ENCODE data around the gene CASP10. TPM values are rescaled to one million over a fixed set of nuclear protein-coding genes. Genes with fewer than 3 reads are reported as not detected.
"Not testable (repeated sequence)": the region's sequence is repeated elsewhere in the genome, so short reads cannot be mapped to it uniquely, and the experiment has no call there.

Gene CASP10, protein sequence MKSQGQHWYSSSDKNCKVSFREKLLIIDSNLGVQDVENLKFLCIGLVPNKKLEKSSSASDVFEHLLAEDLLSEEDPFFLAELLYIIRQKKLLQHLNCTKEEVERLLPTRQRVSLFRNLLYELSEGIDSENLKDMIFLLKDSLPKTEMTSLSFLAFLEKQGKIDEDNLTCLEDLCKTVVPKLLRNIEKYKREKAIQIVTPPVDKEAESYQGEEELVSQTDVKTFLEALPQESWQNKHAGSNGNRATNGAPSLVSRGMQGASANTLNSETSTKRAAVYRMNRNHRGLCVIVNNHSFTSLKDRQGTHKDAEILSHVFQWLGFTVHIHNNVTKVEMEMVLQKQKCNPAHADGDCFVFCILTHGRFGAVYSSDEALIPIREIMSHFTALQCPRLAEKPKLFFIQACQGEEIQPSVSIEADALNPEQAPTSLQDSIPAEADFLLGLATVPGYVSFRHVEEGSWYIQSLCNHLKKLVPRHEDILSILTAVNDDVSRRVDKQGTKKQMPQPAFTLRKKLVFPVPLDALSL
- total RNA-seq: 54.1 TPM

DNA sequence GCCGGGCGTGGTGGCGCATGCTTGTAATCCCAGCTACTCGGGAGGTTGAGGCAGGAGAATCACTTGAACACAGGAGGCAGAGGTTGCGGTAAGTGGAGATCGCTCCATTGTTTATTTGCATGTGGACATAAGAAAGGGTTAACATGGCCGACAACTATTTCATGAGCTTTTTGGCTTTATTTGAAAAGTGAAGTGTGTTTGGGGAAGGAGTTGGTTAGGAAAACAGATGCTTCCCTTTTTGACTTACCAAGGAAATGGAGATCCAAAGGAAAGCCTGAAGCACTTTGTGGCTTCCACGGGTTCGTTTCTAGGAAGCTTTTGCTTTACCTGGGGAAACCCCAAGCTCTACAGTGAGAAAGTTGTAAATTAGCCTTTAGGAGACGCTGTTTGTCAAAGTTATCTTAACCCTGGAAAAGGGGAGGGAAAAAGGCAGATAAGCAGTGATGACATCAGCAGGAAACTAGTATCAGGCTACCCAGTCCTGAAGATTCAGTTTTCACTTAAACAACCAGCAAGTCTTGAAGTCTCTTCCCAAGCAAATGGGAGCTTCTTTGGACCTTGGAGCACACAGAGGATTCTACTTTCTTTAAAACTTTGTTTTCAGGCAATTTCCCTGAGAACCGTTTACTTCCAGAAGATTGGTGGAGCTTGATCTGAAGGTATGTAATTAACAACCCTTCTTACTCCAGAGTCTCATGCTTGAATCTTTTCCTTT is at the start of gene CASP10:
Gene CASP10 (plus strand): TSS at position 492 of the 715 bp plus-strand sequence. CDS start 2,637 bp downstream, outside the sequence.
- peak; percentile 43 to 92 (median 90) for DNase-seq (ENCODE audit: low read depth in 2 of 3, low spot score in 2 of 3)

DNA sequence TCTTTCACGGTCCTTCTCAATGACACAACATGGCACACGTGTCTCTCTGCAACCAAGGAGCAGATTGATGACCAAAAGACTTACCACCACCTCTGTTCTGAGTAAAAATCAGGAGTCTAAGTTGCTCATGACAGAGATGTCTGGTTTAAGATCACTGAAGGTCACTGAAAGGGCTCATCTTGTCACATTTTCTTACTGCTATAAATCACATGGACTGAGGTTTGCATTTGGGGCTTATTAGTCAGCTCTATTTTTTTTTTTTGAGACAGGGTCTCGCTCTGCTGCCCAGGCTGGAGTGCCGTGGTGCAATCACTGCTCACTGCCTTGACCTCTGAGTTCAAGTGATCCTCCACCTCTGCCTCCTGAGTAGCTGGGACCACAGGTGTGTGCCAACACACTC is 47.6 kb upstream of the CASP10 start:
- DNase-seq (ENCODE audit: low read depth in 2 of 3, low spot score in 2 of 3): no peak

DNA sequence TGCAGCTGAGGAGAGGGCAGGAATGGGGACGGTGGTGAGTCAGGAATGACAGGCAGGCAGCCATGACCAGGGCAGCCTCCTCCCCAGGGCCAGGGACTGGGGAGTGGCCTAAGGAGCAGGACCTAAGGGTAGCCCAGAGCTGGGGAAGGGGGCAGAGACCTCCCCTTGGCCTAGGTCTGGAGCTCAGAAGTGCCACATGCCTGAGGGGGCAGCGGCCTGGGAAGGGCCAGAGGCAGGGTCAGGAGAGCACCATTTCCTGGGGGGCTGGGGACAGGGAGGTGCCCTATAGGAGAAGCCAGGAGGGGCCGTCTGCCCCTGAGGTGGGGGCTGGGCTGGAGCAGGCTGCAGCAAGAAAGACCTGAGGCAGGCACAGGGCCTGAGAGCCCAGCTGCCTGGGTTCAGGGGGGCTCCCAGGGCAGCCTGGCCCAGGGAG is 46.0 kb upstream of the CASP10 start:
- no peak for DNase-seq (ENCODE audit: low read depth in 2 of 3, low spot score in 2 of 3)

DNA sequence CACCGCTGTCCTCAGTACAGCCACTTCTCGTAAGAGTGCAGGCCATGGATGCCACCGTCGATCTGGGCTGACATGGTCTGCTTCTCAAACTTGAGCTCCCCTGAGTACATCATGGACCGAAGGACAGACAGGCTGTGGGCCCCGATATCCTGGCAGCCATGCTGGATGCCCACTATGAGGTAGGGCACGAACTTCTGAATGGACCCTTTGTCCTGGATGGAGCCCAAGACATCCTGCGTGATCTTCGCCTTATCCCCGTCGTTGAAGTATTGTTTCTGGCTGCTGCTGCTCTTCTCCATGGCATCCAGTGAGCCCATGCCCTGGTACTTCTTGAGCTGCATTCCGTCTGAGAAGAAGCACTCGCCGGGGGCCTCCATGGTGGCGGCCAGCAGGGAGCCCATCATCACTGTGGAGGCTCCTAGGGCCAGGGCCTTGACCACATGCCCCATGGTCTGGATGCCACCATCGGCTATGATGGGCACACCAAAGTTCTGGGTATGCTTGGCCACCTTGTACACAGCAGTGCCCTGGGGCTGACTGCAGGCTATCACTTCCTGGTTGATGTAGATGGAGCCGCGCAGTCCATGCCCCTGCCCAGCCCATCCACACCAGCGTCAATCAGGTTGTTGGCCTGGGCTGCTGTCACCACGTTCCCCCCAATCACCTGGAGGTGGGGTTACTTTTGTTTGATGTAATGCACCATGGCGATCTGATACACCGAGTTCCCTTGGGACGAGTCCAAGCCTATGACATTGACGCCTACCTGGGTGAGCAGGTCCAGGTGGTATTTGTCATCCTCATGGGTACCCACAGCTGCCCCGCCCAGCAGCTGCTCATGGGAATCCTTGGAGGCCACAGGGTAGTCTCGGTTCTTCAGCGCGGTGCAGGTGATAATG is 45.2 kb upstream of the CASP10 start:
- DNase-seq (ENCODE audit: low read depth in 2 of 3, low spot score in 2 of 3): no peak

DNA sequence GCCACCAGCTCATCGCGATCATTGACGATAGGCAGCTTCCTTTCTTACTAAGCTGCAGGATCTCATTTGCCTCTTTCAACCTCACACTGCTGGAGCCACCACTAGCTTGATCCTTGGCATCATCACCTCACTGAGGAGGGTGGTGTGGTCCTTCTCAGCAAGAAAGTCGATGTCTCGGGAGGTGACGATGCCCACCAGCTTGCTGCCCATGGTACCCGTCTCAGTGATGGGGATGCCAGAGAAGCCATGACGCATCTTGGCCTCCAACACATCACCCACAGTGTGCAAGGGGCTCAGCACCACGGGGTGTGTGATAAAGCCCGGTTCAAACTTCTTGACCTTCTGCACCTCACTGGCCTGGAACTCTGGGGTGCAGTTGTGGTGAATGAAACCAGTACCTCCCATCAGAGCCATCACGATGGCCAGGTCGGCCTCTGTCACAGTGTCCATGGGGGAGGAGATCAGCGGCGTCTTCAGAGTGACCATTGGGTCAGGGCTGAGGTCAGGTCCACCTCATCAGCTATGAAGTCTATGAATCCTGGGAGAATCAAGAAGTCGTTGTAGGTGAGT is 44.5 kb upstream of the CASP10 start:
- no peak for DNase-seq (ENCODE audit: low read depth in 2 of 3, low spot score in 2 of 3)

DNA sequence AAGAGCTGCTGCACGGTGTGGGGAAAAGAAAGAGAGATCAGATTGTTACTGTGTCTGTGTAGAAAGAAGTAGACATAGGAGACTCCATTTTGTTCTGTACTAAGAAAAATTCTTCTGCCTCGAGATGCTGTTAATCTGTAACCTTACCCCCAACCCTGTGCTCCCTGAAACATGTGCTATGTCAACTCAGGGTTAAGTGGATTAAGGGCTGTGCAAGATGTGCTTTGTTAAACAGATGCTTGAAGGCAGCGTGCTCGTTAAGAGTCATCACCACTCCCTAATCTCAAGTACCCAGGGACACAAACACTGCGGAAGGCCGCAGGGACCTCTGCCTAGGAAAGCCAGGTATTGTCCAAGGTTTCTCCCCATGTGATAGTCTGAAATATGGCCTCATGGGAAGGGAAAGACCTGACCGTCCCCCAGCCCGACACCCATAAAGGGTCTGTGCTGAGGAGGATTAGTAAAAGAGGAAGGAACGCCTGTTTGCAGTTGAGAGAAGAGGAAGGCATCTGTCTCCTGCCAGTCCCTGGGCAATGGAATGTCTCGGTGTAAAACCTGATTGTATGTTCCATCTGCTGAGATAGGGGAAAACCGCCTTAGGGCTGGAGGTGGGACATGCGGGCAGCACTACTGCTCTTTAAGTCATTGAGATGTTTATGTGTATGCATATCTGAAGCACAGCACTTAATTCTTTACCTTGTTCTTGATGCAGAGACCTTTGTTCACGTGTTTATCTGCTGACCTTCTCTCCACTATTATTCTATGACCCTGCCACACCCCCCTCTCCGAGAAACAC is 43.8 kb upstream of the CASP10 start:
- DNase-seq (ENCODE audit: low read depth in 2 of 3, low spot score in 2 of 3): peak in 1 of 3 donors; percentile 49

DNA sequence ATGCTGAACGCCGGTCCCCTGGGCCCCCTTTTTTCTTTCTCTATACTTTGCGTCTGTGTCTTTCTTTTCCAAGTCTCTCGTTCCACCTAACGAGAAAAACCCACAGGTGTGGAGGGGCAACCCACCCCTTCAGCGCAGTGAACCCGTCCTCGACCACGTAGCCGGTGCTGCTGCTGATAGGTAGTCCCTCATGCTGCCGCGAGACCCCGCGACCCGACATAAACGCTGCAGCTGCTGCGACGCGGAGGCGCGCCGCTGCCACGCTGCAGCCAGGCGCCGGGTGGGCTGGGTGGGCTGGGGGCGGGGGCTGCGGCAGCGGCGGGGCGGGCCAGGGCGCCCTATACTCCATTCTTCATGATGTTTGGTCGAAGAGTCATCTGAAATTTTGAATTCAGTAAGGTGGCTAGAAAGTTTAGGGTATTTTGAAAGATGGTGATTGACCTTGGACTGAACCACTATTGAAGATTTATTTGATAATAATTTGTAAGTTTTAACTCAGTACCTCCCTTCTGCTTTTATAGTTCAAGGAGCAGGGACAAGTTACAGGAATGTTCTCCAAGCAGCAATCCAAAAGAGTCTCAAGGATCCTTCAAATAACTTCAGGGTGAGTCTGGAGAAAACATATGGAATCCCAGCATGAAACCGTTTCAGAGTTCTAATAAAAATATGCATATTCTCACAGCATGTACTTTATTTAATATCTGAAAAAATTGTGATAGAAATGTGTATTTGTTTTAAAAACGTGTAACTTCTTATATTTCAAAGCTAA is 42.9 kb upstream of the CASP10 start:
- no peak for DNase-seq (ENCODE audit: low read depth in 2 of 3, low spot score in 2 of 3)

DNA sequence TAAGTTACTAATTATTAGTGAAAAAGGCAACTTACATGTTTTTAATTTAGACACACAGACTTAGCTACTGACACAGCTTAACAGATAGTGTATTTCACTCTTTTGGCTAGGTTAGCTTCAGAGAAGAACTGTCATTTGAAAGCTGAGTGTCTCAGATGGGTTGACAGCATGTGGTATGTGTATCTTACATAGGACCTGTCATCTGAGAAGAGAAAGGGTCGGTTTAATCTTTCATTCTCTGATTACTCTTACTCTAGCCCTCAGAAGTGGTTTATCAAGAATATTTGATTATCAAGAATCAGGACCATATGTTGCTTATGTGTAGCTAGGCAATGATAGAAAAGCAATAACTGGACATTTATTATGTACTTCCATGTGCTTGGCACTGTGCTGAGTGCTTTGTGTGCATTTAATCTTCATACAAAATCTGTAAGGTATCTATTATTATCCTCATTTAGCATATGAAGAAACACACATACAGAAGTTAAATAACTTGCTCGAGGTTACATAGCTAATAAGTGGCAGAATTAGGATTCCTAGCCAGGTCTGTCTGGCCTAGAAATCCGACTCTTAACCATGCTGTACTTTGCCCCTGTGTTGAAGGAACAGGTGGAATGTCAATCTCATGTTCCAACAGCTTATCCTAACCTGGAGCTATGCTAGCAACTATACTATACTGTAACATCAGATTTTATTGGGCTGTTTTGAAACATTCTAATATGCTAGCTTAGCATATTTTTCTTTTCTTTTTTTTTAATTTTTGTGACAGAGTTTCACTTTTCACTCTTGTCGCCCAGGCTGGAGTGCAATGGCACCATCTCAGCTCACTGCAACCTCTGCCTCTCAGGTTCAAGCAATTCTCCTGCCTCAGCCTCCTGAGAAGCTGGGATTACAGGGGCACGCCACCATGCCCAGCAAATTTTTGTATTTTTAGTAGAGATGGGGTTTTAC is 38.6 kb upstream of the CASP10 start:
- DNase-seq (ENCODE audit: low read depth in 2 of 3, low spot score in 2 of 3): no peak

DNA sequence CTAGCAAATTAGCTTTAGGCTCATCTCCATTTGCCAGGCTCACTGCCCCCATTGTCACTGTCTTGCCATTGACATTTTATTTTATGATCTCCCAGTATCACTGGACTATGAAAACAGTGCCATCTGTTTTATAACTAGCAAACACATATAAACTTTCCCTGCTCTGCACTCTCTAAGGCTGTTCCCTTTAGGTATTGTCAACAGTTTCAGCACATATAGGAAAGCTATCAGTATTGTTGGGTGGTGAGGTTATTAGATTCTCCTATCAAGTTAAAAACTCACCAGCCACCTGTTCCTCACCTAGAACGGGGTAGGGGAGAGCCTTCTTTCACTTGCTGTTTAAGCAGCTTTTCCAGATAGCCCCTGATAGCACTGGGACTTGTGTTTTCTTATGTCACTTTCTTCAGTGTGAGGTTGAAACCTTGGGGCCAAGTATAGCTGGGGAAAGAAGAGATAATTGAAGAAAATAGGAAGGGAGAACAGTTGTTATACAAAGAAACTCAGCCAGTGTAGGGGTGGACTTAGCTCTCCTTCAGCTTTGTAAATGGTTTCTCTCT is 34.4 kb upstream of the CASP10 start:
- no peak for DNase-seq (ENCODE audit: low read depth in 2 of 3, low spot score in 2 of 3)

DNA sequence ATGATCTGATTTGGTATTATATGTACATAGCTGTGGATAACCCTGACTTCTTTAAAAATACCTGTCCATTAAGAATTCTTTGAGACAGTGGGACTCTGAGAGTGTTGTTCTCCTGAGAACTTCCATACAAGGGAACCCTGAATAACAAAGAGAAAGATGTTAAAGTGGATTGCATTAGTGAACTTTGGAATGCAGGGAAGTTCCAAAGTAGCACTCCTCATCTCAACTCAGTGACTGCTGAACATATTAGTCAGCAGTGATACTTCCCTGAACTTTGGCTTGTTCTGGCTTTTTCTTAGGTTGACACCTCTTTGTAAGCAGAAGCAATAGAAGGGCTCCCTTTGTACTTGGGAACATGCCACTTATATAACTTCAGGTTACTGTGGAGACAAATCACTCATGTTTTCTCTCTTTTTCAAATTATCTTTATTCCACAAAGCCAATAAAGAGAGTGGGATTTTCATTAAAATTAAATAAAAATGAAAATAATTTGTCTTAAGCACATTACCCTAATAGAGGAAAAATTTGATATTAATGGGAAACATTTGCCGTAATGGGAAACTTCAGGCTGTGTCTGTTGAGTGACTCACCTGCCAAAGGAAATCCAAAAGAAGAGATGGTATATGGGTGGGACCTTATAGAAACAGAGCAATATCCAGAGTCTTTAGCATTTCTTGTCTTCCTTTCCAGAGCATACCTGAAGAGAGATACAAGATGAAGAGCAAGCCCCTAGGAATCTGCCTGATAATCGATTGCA is 33.7 kb upstream of the CASP10 start:
- DNase-seq (ENCODE audit: low read depth in 2 of 3, low spot score in 2 of 3): no peak

DNA sequence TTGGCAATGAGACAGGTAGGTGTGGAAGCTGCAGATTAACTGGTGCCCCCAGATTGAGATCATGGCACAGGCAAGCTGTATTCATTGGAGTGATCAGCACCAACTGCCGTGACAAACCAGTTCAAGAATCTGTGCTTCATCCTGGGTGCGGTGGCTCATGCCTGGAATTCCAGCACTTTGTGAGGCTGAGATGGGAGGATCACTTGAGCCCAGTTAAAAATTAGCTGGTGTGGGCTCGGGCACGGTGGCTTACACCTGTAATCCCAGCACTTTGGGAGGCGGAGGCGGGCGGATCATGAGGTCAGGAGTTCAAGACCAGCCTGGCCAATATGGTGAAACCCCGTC is 33.1 kb upstream of the CASP10 start:
- not testable (repeated sequence) for DNase-seq (ENCODE audit: low read depth in 2 of 3, low spot score in 2 of 3)

DNA sequence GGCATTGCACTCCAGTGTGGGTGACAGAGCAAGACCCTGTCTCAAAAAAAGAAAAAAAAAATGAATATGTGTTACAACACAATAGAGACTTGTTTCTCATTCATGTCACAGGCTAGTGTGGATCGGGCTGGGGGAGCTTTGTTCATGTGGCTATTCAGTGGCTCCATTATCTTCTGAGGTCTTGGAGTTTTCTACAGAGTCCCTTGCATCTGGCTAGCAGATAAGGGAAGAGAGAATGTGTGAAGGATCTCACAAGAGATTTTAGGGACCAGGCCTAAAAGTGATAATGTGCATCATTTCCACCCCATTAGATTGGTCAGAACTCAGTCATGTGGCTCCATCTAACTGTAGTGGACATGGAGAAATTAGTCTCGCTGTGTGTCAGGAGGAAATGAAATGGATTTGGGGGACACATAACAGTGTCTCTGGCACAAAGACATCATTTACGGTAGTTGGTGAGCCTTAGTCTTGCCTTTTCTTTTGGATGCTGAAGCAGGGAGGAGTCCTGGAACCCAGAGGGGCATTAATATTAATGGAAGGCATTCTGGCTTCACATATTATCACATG is 32.4 kb upstream of the CASP10 start:
- no peak for DNase-seq (ENCODE audit: low read depth in 2 of 3, low spot score in 2 of 3)

DNA sequence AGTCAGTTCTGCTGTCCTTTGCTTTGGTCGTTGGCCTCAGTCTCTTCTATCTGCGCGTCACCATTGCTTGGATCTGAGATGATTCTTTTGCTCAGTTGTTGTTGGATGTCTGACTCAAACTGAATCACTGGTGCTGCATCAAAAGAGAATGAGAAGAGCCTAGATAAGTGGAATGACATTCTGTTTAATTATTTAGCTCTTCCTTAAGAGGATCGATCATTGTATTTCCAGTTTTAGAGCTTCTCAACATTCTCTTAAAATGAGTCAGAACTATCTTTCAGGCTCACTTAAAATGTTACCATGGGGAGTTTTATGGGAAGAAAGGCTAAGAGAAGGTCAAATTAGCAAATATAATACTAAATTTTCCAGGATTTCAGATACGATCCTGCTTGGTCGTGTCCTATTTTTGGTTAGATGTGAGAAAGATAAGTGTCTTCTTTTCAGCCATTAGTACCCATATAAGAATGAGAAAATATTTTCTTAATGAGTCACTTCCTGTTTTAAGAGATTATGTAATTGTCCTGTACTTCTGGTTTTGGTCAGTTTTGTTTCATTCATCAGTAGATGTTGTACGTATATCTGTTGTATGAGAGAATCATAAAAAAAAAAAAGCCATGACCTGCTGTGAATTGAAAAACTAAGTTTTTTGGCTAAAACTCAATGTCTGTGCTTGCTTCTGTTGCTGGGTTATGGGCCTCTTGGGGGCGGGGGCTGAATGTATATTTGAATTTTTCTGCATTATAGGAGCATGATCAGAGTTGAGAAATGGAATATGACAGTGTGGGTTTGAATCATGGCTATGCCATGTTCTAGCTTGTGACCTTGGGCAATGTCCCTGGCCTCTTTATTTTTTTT is 31.6 kb upstream of the CASP10 start:
- DNase-seq (ENCODE audit: low read depth in 2 of 3, low spot score in 2 of 3): peak in 1 of 3 donors; percentile 53

DNA sequence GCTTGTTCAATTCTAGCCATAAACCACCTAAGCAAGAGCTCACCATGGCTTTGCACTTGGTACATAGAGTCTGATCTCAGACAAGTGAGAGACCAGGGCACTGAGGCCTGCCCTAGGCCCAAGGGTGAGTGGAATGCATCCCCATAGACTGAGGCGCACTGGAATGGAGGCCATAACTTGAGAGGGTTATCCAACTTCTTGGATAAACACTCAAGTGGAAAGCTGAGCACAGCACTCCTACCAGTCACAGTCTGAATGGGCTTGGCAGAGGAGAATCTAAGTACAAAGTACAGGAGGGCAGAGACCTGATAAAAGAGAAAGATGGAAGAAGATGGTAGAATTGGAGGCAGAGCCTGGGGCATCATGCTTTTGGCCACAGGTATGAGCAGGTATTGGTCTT is 30.4 kb upstream of the CASP10 start:
- no peak for DNase-seq (ENCODE audit: low read depth in 2 of 3, low spot score in 2 of 3)

DNA sequence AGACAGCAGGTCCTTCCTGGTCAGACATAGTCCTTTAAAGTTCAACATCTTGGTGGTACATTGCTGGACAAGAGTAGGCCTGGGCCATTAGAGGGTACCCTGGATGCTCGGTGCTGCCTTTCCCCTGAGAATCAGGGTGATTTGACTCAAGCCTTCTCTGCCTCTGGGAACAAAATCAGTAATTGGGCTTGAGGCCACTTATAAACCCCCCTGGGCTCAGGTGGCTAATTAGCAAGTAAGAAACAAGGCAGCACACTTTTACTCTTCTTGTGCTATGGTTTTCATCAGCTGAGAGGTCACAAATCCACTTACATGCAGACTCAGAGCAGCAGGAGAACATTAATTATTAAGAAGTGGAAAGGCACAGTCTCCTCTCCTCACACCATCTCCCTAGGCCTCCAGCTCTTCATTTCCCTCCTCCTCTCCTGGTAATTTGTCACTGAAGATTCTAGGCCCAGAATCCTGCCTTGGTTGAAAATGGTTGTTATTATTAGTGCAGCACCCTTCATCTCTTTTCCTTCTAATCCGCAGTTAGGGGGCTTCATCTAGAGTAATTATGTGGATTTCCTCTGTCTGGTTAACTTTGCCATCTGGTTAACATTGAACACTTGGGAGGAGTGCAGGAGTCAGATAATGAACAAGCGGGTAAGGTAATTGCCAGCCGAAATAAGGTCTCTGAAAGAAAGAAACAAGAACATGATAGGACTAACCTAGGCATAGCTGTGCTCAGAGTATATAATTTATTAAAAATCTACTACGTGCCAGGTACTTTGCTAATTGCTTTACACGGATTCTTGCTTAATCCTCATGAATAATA is 29.7 kb upstream of the CASP10 start:
- DNase-seq (ENCODE audit: low read depth in 2 of 3, low spot score in 2 of 3): no peak
